GM19238 (cell line): ENCODE data around the gene DYNLT2.

Source experiments
- DNase-seq: peaks from one replicate; pipeline ENCODE4 v3.0.0; 2011; ENCODE audit warnings: low spot score; ENCODE audit not compliant: insufficient read length

DYNLT2 gene

GRCh38 chr6:169751242-169752073 lies at the start of gene DYNLT2, which contains the start of gene ERMARD:
TSS of gene DYNLT2 (minus strand) at chr6:169751572. CDS start at chr6:169751458, 114 bp downstream.
TSS of gene ERMARD (plus strand) at chr6:169751622. CDS start at chr6:169751658, 36 bp downstream.
- DNase-seq, result peak; percentile 86

- DNase-seq, result no peak
Measured at GRCh38 chr6:169800668-169801395, 49.5 kb upstream of the DYNLT2 start.

GRCh38 chr6:169800116-169800667 lies 48.8 kb upstream of the DYNLT2 start:
- DNase-seq, result no peak

- no peak for DNase-seq
Measured at GRCh38 chr6:169799474-169799926, 48.1 kb upstream of the DYNLT2 start.

GRCh38 chr6:169798764-169799473 lies 47.5 kb upstream of the DYNLT2 start:
- DNase-seq, result no peak

- no peak for DNase-seq
Measured at GRCh38 chr6:169795196-169795595, 43.8 kb upstream of the DYNLT2 start.

- no peak for DNase-seq
Measured at GRCh38 chr6:169794317-169795055, 43.1 kb upstream of the DYNLT2 start.

- no peak for DNase-seq
Measured at GRCh38 chr6:169793408-169793807, 42.0 kb upstream of the DYNLT2 start.

GRCh38 chr6:169792306-169793015 lies 41.1 kb upstream of the DYNLT2 start:
- DNase-seq, result no peak

GRCh38 chr6:169791721-169792131 lies 40.4 kb upstream of the DYNLT2 start:
- no peak for DNase-seq

- DNase-seq, result peak; percentile 78
Measured at GRCh38 chr6:169789944-169790927, 38.9 kb upstream of the DYNLT2 start.

GRCh38 chr6:169789146-169789943 lies 38.0 kb upstream of the DYNLT2 start:
- no peak for DNase-seq

GRCh38 chr6:169788809-169789145 lies 37.4 kb upstream of the DYNLT2 start:
- DNase-seq, result no peak

GRCh38 chr6:169787797-169788196 lies 36.4 kb upstream of the DYNLT2 start:
- DNase-seq, result no peak

- no peak for DNase-seq
Measured at GRCh38 chr6:169786349-169786748, 35.0 kb upstream of the DYNLT2 start.

- no peak for DNase-seq
Measured at GRCh38 chr6:169785566-169785965, 34.2 kb upstream of the DYNLT2 start.

GRCh38 chr6:169784821-169785340 lies 33.5 kb upstream of the DYNLT2 start:
- no peak for DNase-seq
